OCI-LY7 (cell line): ENCODE results near the gene SPECC1L.

Source experiments
- EZH2phosphoT487 ChIP-seq: fragments of 200-600 bp; sonication (generic); IDR thresholded peaks from 2 replicates; pipeline ENCODE4 v1.6.1; 2018; ENCODE audit warnings: low read depth, borderline replicate concordance, mild to moderate bottlenecking, mixed run types, antibody characterized with exemption, low read length, moderate library complexity, mixed read lengths
- TF ChIP-seq, protein P1 (sequence below): fragments of 200-600 bp; sonication (generic); conservative IDR thresholded peaks from 2 replicates; pipeline ENCODE4 v1.5.1; 2014; ENCODE audit warnings: mild to moderate bottlenecking, antibody characterized with exemption, low read length, moderate library complexity, mixed read lengths

DNA sequence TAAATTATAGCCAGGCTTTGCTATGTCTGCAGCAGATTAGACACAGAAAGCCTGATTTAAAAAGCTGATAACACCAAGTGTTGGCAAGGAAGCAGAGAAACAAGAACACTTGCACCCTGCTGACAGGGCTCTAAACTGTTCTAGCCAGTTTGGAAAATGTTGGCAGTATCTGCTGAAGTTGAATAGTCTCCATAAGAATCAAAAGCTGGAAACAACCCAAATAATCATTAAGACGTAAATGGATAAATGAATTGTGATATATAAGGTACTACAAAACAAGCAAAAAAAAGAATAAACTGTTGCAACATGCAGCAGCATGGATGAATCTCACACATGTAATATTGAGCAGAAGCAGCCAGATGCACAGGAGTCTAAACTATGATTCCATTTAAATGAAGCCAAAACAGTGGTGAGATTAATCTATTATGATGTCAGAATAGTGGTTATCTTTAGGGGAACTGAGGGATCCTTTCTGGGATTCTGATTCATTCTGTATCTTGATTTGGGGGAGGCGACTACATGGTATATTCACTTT, 116.4 kb downstream of the SPECC1L start:
- TF ChIP-seq, protein P1, sequence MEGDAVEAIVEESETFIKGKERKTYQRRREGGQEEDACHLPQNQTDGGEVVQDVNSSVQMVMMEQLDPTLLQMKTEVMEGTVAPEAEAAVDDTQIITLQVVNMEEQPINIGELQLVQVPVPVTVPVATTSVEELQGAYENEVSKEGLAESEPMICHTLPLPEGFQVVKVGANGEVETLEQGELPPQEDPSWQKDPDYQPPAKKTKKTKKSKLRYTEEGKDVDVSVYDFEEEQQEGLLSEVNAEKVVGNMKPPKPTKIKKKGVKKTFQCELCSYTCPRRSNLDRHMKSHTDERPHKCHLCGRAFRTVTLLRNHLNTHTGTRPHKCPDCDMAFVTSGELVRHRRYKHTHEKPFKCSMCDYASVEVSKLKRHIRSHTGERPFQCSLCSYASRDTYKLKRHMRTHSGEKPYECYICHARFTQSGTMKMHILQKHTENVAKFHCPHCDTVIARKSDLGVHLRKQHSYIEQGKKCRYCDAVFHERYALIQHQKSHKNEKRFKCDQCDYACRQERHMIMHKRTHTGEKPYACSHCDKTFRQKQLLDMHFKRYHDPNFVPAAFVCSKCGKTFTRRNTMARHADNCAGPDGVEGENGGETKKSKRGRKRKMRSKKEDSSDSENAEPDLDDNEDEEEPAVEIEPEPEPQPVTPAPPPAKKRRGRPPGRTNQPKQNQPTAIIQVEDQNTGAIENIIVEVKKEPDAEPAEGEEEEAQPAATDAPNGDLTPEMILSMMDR = no peak
- no peak for TF ChIP-seq EZH2phosphoT487
